COLO829 (cell line): ENCODE results near the gene MTARC1.
A peak's percentile ranks its signal among the peaks of the same experiment; 100 is the strongest.

Source experiments
- DNase-seq: peaks from one replicate; pipeline ENCODE4 v3.0.0; 2012; ENCODE audit warnings: low spot score

Gene MTARC1

GRCh38 chr1:220807726-220808125 is 21.0 kb downstream of the MTARC1 start:
- DNase-seq, result no peak

- DNase-seq, result peak; percentile 85
These were observed 21.9 kb downstream of the MTARC1 start for GRCh38 chr1:220808345-220809186.

GRCh38 chr1:220809187-220809550 is 22.5 kb downstream of the MTARC1 start:
- DNase-seq, result no peak

- DNase-seq, result no peak
These were observed 23.0 kb downstream of the MTARC1 start for GRCh38 chr1:220809704-220810103.

GRCh38 chr1:220810179-220810653 is 23.5 kb downstream of the MTARC1 start:
- peak; percentile 85 for DNase-seq

- no peak for DNase-seq
These were observed 24.2 kb downstream of the MTARC1 start for GRCh38 chr1:220810963-220811362.

GRCh38 chr1:220811695-220812094 is 25.0 kb downstream of the MTARC1 start:
- DNase-seq, result no peak

GRCh38 chr1:220812308-220812707 is 25.6 kb downstream of the MTARC1 start:
- no peak for DNase-seq

- no peak for DNase-seq
These were observed 26.3 kb downstream of the MTARC1 start for GRCh38 chr1:220813013-220813412.

GRCh38 chr1:220815409-220815808 is 28.7 kb downstream of the MTARC1 start:
- no peak for DNase-seq

GRCh38 chr1:220817907-220818306 is 31.2 kb downstream of the MTARC1 start:
- DNase-seq, result no peak

GRCh38 chr1:220818421-220819173 is 31.9 kb downstream of the MTARC1 start:
- no peak for DNase-seq

- DNase-seq, result no peak
These were observed 32.8 kb downstream of the MTARC1 start for GRCh38 chr1:220819467-220820026.

GRCh38 chr1:220824031-220824989 is 37.6 kb downstream of the MTARC1 start:
- no peak for DNase-seq

- DNase-seq, result peak; percentile 61
These were observed 39.3 kb downstream of the MTARC1 start for GRCh38 chr1:220825819-220826551.

GRCh38 chr1:220826729-220827128 is 40.0 kb downstream of the MTARC1 start:
- DNase-seq, result no peak

GRCh38 chr1:220827445-220828178 is 40.9 kb downstream of the MTARC1 start:
- DNase-seq, result no peak

- DNase-seq, result no peak
These were observed 41.4 kb downstream of the MTARC1 start for GRCh38 chr1:220828179-220828490.

- DNase-seq, result no peak
These were observed 42.4 kb downstream of the MTARC1 start for GRCh38 chr1:220828950-220829586.

- DNase-seq, result peak; percentile 74
These were observed 46.7 kb downstream of the MTARC1 start for GRCh38 chr1:220833436-220833835.
